G401.6 (cell line): ENCODE measurements around the gene SCN1A.
"Not testable (repeated sequence)": the region's sequence is repeated elsewhere in the genome, so short reads cannot be mapped to it uniquely, and the experiment has no call there.

Source experiments
- FAIRE-seq: peaks from 2 replicates; lab custom pipeline; 2012; peaks lifted over from hg19 to GRCh38; lab: Jason Lieb, UNC

SCN1A gene

GRCh38 chr2:166127217-166128155 is at the start of gene SCN1A:
Gene SCN1A, minus strand, starts transcription at chr2:166128020. Its CDS starts 54,399 bp downstream, at chr2:166073621.
- FAIRE-seq: peak; percentile 90

GRCh38 chr2:166173263-166173662 is 45.4 kb upstream of the SCN1A start:
- FAIRE-seq: no peak

- no peak for FAIRE-seq
These were observed 43.4 kb upstream of the SCN1A start for GRCh38 chr2:166171216-166171615.

DNA sequence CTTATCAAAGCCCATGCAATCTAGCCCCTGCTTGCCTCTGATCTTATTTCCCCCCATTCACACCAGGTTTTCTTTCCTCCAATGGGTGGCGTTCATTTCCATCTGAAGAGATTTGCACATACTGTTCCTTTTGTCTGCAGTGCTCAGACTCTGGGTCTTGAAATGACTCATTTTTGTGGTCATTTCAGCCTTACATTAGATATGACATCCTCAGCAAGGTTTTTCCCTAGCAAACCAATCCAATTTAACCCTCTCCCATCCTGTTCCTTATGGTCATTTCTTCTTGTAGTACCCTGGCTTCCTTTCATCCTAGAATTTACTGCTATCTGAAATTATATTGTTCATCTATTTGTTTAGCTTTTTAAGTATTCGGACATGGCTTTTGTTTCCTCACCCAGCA is 42.5 kb upstream of the SCN1A start:
- no peak for FAIRE-seq

DNA sequence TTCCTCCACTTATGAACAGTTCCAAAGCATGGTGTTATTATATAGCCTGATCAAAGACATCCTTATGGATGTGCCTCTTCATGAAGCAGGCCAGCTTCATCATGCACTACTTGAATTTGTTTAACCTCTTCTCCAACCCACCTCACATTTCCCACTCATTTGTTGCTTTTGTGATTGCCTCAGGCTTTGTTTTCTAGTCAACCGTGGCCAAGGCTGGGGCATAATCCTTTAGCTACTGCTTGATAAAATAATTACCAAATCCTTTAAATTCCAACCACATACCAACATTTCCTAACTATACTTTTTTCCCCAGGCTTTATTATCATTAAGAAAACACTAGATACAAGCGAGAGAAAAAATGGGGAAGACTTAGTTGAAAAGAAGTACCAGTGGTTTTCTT is 39.6 kb upstream of the SCN1A start:
- FAIRE-seq: no peak

- no peak for FAIRE-seq
These were observed 36.0 kb upstream of the SCN1A start for GRCh38 chr2:166163775-166164174.

DNA sequence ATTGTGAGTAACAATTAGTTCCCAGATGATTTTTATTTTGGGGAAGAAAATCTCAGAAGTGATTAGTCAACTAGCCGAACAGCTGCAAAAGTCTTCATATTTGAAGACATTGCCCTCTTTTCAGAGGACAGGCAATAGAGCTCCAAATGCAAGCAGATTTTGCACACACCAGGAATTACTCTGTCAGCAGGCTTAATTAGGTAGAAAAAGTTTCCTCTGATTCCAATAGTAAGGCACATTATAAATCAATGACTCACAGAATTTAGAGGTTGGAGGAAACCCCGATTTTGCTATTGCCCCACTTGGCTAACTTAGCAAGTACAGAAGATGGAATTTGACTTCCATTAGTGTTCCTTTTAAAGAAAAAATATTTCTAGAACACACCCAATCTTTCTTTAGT is 30.7 kb upstream of the SCN1A start:
- FAIRE-seq: no peak

DNA sequence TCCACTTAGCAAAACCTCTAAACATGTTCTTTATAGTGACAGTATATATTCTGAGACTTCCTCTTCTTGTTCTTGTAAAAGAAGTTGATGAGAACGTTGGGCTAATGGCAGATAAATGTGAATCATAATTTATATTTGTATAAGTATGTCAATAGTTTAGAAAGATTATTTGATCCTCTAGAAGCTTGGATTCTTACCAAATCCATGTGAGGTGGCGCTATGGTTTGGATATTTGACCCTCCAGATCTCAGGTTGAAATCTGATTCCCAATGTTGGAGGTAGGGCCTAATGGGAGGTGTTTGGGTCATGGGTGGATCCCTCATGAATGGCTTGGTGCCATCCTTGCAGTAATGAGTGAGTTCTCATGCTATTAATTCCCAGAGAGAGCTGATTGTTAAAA is 29.8 kb upstream of the SCN1A start:
- FAIRE-seq: no peak

GRCh38 chr2:166156985-166157490 is 29.2 kb upstream of the SCN1A start:
- FAIRE-seq: no peak

DNA sequence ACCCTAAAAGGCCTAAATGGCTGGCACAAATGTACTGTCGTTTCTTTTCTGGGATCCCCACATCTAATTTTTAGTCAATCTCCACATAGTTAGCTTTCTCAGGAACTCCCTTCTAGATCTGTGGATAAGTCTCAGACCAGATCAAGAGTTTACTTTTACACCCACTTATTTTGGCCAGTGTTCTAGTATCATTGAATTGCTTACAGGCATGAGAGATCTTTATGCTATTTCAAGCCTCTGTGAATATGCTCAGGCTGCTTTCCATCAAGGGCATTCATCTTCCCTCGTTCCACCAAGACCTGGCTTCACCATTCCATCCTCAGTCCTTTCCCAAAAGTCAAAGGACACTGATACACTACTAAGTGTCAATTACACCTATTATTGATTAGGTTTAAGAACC is 27.8 kb upstream of the SCN1A start:
- no peak for FAIRE-seq

DNA sequence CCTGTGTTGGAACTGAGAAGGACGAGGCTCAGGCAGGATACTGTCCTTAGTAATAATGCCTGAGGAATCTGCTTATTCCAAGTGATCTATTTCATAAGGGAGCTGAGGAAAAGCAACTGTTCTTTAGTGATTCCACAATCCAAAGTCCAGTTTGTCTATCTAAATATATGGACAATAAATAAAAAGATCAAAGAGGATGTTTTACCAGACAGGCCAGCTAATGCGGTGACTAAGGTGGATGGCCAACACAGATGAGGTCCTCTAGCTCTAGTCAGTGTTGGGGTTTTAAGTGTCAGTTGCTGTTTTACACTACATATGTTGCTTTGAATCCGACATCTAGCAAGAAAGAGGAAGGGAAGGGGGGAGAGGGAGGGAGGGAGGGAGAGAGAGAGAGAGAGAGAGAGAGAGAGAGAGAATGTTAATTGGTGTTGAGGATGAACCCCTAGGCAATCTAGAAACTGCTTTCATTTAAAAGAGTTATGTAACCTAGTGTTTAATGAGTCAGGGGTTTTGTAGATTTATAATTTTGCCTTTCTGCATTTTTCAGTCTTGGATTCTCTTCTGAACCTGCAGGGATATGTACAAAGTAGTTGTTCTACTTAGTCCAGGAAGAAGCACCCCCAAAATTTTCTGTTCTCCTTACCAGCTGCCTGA is 27.0 kb upstream of the SCN1A start:
- FAIRE-seq: no peak

GRCh38 chr2:166152064-166152463 is 24.2 kb upstream of the SCN1A start:
- FAIRE-seq: no peak

DNA sequence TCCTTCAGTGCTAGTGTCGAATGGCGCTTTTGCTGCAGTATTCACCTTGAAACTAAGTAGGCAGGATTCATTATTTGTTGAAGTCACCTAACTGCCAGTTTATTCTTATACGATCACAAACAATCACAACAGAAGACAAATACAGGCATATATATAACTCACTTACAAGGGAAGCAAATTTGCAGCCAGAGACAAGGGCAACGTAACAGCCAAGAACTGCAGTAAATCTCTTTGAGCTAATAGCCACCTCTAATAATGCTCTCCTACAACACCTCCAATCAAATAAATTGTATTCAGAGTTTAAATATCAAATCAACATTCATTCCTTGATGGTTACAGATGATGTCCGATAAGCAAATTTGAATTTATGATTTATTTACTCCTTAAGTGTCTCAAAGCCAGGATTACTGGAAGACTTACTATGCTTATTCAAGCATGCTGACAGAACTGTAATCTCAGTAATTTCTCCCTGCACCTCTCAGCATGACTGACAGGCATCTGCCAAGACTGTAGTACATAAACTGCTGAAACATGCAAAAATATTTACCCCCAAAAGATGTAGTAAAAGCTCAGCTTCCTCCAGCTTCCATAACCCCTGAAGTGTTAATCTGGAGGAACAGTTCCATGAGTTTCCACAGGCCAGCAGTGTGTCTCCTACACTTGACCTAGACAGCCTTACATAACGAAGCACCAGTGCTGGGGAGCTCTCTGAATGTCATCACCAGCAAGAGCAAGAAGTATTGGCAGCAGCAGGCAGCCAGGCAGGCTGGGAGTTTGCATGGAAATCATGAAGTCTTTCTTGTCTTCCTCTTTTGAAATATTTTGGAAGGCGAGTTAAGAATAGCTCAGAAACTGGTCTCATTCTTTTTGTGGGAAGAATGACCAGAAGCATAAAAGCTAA is 20.9 kb upstream of the SCN1A start:
- no peak for FAIRE-seq

DNA sequence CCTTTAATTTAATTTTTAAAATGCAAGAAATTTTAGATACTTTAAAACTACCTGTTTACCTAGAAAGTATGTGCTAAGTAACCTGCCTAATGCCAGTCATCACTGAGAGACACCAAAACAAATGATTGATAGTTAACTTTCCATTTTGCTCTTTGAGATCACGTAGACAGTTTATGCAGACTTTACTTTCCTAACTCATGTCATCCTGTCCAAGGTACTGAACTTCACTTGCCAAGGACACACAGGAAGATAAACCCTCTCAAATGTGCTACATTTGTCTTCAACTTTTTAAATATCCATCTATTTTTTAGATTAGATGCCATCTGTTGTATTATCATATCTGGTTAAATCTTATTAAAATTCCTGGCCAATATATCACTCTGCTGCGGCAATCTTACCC is 20.1 kb upstream of the SCN1A start:
- FAIRE-seq: no peak

- no peak for FAIRE-seq
These were observed 16.3 kb upstream of the SCN1A start for GRCh38 chr2:166144071-166144470.

GRCh38 chr2:166140932-166141331 is 13.1 kb upstream of the SCN1A start:
- no peak for FAIRE-seq

- FAIRE-seq: no peak
These were observed 12.7 kb upstream of the SCN1A start for GRCh38 chr2:166140475-166140874.

DNA sequence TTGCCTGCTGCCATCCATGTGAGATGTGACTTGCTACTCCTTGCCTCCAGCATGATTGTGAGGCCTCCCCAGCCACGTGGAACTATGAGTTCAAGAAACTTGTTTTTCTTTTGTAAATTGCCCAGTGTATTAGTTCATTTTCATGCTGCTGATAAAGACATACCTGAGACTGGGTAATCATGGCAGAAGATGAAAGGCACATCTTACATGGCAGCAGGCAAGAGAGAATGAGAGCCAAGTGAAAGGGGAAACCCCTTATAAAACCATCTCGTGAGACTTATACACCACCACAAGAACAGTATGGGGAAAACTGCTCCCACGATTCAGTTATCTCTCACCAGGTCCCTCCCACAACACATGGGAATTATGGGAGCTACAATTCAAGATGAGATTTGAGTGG is 11.7 kb upstream of the SCN1A start:
- FAIRE-seq: not testable (repeated sequence)

DNA sequence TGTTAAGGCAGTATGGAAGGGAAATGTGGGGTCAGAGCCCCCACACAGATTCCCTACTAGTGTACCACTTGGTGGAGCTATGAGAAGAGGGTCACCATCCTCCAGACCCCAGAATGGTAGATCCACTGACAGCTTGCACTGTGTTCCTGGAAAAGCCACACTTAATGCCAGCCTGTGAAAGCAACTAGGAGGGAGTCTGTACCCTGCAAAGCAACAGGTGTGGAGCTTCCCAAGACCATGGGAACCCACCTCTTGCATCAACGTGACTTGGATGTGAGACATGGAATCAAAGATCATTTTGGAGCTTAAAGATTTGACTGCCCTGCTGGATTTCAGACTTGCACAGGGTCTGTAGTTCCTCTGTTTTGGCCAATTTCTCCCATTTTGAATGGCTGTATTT is 10.8 kb upstream of the SCN1A start:
- no peak for FAIRE-seq

GRCh38 chr2:166138144-166138543 is 10.3 kb upstream of the SCN1A start:
- no peak for FAIRE-seq

GRCh38 chr2:166137331-166137730 is 9.5 kb upstream of the SCN1A start:
- FAIRE-seq: no peak

- no peak for FAIRE-seq
These were observed 8.0 kb upstream of the SCN1A start for GRCh38 chr2:166135849-166136258.
